Measurements from ENCODE around the gene RDH16.

DNA sequence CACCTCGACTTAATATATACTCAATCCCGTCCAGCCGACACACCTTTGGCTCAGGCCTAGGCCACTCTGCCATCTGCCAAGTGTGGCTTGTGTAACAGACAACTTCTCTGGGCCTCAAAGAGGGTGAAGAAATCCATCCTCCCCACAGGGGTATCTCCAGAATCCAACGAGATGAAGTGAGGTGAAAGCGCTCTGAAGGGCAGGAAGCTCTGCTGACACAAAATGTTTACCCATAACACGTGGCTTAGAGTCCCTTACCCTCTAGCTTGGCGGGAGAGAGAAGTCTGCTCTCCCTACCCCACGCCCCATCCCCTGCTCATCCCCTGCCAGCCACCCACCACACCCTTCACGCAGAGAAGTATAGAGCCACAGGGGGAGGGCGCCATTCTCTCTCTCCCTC is 35.9 kb upstream of the RDH16 start:
- TF ChIP-seq POLR2A (IDR thresholded peaks at IDR 0.05; ENCODE audit: low read depth, low read length) (no peak), SPI1 (IDR thresholded peaks at IDR 0.05; ENCODE audit: low read depth, low read length) (no peak), POLR2AphosphoS5 (IDR thresholded peaks at IDR 0.05; ENCODE audit: low read depth, low read length) (no peak), TAF1 (IDR thresholded peaks at IDR 0.05; ENCODE audit: low read depth, low read length) (no peak), POU2F2 (IDR thresholded peaks at IDR 0.05; ENCODE audit: low read depth, low read length) (no peak)

Measured in GM12891 (cell line).